Right lung (tissue), 5 donors: ENCODE results near the gene PDGFRB. TPM values are rescaled to one million over a fixed set of nuclear protein-coding genes. Genes with fewer than 3 reads are reported as not detected.
"Not testable (repeated sequence)": the region's sequence is repeated elsewhere in the genome, so short reads cannot be mapped to it uniquely, and the experiment has no call there.

Source experiments
- DNase-seq, 2 donors: peaks; one replicate each; pipeline ENCODE4 v3.0.0-alpha.2; 2013
- polyA plus RNA-seq, 5 donors: library from polyadenylated mRNA; unstranded; fragments of 120-200 nt; gene quantifications; one replicate each; pipeline versions ENCODE4 v1.2.1 to v1.2.3, GENCODE V29; 2013; ENCODE audit warnings: inconsistent platforms in 1 of 5, low replicate concordance in 1 of 5; ENCODE audit not compliant: insufficient read length in 5 of 5, insufficient read depth in 1 of 5

PDGFRB gene
- polyA plus RNA-seq, 5 donors = 174 to 216 (median 185) TPM

DNA sequence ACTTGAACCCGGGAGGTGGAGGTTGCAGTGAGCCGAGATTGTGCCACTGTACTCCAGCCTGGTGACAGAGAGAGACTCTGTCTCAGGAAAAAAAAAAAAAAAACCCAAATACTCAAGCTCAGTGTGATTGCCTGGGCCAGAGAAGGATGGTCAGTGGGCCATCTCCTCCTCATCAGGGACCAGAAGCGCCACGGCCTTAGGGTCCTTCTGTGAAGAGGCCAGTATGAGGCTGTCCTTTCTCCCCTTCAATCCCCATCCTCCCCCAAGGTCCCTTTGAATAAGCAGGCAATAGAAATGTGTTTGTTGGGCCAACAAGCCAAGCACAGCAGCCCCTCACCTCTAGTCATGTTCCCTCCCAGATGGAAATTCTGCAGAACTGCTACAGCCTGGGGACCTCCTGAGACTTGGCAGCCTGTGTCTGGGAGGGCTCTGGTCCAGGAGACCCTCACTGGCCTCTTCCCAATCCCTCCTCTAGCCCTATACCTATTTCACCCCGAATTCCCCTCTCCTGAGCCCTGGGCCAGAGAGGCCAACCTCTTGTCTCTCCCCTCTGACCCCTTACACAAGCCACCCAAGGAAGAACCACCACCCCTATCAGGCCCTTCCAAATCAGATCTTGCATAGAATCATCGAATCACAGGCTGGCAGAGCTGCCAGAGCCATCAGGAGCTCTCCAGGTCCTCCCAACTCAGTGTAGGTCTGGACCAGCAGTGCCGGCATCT, 70.3 kb downstream of the PDGFRB start:
- DNase-seq = no peak

DNA sequence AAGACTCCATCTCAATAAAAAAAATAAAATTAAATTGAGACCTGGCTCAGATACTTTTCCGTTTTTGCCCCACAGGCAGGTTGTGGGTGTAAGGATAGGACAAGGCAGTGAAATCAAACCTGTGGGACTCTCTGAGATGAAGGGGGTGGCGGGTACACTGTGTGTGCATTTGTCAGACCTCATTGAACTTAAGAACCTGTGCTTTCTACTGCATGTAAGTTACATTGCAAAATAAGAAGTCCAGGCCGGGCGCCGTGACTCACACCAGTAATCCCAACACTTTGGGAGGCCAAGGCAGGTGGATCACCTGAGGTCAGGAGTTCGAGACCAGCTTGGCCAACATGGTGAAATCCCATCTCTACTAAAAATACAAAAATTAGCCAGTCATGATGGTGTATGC, 70.9 kb downstream of the PDGFRB start:
- DNase-seq = not testable (repeated sequence)

DNA sequence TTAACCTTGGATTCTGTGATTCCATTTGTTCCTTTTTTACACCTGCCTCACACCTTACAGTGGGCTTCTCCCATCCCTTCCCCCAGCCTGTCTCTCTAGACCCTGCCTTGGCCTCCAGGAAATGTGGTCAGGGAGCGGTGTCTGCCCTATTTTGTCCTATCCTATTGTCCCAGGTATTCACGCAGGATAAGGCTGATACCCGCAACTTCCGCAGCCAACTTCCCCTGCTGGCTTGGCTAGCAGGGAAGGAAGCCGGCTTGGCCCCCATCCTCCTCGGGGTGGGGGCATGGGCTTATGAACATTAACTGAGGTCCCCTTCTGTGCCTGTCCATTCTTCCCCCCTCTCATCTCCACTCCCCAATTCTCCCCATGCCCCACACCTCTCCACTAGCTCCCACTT, 72.8 kb downstream of the PDGFRB start:
- no peak for DNase-seq

DNA sequence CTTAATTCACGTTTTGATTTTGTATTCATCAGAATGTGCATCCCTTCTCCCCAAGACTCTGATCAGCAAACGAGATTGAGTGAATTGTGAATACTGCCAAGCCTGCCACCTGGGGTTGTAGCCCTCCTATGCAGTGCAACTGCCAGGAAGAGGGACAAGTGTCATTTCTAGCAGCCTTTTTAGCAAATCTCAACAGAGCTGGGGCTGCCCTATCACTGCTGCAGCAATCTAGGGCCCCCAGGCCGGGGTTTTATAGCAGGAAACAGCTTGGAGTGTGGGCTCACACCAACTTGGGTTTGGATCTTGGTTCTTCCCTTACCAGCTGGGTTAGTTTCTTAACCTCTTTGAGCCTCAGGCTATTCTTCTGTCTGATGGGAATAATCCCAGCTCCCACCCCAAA, 73.3 kb downstream of the PDGFRB start:
- no peak for DNase-seq

DNA sequence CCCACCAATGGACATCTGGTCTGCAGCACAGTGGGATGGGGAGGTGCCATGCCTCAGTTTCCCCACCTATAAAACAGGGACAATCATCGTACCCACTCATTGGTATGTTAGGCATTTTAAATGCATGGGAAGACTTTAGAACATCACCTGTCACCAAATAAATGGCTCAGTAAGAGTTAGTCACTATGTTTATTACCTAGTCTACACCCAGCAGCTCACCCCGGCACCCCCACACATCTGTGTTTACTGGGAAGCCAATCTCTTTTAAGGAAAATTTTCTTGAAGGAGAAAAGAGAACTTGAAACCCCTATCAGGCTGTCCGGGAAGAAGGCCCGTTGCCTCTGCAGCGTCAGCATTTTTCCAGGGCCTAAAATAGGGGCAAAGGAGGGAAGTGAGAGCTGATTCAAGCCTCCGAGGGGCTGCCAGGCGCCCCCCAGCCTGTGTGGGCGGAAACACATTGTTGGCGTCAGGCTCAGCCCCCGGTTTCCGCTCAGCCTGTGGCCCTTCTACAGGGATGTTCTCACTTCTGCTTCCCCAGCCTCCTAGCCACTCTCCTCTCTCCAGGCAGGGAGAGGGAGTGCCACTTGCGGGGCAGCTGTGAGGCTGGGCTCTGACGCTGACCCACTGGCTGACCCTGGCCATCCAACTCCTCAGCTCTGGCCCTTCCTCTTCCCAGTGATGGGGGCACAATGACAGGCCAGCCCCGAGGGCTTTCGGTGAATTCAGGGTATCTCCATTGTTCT, 73.9 kb downstream of the PDGFRB start:
- DNase-seq = peak; percentile 53 to 64

DNA sequence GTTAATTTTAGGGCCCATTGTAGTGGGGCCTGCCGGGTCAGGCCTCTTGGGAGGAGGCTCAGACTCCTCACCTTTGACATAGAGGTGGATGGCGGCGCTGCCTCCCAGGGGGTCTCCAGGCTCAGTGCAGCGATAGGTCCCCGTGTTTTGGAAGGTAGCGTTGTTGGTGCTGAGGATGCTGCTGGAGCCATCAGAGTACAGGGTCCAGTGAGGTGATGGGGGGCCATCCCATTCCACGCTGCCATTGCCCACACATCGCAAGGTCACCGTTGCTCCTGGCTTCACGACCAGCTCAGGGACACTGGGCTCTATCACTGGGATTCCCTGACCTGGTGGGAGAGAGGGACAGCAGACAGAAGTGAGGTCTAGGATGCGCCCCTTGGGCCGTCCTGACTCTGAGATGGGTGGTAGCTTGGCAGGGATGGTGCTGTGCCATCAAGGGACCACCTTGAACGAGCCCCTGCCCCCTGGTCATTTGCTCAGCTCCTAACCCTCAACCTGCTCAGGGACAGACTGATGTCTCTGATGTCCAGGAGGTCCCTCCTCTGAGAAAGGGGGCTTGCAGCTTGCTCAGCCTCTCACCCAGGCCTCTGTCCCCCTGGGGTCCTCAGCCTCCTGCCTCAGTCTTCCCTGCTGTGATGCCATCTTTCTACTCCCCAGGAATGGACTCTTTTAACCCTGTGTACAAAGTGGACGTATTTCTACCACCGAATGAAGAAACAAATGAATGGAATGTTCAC, 74.8 kb downstream of the PDGFRB start:
- DNase-seq = no peak

DNA sequence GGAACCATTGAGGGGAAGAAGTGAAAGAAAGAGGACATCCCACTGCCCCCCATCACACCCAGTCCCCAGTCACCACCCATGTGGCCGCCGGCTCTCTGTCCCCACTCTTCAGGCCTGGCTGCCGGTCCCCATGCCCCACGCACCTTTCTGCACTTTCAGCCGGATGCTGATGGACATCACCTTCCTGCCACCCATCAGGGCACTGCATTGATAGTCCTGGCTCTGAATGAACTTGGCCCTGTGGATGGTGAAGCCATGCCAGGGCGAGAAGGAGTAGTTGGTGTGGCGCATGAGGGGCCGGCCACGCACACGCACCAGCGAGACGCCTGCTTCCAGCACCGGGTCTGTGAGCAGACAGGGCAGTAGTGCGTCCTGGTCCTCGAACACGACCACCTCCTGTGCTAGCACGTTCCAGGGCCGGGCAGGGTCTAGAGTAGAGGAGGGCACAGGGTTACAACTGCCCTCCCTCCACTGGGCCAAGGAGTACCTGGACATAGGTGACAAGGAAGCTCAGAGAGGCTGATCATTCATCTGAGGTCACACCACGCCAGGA, 75.7 kb downstream of the PDGFRB start:
- DNase-seq = no peak

DNA sequence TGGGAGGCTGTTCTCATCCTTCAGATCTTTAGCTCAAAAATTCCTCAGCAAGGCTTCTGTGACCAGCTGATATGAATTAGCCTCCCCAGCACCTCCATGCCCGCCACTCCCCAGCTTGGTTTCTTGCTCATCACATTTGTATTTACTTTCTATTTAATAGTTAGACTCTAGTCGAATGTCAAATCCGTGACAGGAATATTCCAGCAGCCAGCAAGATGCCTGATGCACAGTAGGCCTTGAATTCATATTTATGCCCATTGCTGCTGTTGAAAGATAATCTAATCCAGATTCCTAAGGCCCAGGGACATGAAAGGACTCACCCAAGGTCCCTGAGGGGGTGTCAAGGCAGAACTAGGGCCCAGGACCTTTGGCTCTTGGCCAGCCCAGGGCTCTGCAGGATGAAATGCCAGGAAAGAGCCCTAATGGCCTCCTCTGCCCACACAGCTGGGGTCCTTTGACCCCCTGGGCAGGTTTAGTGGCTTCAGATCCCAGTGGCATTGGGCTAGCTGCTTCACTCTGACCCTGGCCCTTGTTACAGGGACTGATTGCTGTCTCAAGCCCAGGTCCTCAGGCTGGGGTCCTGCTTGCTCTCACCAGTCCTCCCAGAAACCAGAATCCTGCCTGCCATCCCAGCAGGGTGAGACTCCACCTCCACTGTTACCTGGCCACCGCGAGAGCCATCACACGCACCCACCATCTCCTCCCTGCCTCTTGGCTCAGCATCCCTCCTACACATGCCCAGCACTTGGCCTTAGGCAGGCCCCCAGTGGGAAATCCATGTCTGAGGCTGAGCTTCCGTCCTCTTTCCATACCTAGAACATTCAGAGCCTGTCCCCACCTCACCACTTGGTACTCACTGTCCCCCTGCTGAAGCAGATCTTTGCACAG, 76.6 kb downstream of the PDGFRB start:
- DNase-seq = no peak

DNA sequence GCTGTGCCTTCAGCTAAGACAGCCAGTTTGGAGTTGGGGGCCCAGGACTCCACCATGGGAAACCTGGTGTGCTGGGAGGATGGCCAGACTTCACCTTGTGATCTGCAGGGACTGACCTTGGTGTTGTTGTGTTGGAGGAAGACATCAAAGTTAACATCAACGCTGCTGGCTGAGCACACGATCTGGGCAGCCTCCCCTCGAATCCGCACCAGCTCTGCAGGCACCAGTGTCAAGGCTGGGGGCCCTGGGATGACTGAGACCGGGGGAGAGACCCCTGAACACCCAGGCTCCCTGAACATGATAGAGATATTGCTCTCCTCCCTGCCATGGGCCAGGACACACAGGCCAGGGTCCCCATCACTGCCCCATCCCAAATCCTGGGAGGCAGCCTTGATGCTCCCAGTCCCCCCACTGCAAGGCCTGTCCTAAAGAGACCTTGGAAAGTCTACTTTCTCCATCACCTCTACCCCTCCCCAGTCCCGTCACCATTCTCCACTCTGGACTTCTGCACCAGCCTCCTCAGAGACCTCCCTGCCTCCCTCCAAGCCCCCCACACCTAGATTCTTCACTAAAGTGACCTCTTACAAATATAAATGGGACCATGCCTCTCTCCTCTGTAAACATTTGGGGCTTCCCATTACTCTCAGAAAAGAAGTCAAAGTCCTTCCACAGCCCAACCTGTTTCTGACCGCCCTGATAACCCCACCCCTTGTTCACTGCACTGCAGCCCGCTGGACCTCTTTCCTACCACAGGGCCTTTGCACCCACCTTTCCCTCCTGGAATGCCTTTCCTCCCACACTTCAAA, 77.4 kb downstream of the PDGFRB start:
- no peak for DNase-seq

DNA sequence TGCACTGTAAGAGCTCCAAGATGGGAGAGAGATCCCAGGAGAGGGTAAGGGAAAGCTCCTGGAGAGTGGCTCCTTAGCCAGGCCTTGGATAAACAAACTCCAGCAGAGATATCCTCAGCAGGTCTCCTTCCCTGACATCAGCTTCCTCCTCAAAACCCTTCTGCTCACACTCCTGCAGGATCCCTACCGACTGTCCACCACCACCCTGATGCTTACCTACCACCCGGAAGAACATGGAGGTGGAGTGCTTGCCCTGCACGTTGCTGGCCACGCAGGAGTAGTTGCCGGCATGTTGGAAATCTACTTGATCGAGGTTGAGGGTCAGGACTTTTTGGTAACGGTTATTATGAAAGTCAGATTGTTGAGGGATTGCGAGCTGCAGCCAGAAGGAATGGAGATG, 78.6 kb downstream of the PDGFRB start:
- DNase-seq = no peak

DNA sequence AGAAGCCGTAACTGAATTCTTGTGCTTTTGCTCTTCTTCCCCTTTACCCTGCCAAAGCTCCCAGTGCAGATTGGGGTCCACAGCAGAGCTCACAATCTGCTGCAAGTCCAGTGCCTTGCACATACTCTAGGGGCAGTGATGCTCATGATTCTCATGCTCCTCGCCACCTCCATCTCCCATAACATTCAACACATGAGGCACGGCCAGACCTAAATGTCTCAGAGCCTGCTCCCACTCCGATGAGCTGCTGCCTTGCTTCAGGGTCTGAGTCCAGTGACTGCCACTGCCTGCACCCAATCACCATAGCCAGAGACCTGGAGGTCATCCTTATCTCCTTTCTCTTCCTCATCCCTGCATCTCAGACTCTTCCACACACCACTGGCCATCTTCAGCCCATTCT, 79.8 kb downstream of the PDGFRB start:
- no peak for DNase-seq

DNA sequence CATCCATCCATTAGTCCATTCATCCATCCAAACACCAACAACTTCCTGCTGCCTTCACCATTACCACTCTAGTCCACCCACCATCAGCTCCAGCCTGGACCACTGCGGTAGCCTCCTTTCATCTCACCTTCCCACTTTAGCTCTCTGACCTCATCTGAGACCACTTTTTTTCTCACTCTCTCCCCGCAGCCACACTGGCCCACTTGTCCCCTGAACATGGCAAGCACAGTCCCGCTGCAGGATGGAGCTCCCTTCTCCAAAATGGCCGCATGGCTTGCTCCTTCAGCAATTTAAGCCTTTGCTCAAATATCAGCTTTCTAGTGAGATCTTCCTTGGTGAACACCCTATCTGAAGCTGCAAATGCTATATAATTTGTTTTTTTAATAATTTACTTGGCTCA, 80.4 kb downstream of the PDGFRB start:
- no peak for DNase-seq

DNA sequence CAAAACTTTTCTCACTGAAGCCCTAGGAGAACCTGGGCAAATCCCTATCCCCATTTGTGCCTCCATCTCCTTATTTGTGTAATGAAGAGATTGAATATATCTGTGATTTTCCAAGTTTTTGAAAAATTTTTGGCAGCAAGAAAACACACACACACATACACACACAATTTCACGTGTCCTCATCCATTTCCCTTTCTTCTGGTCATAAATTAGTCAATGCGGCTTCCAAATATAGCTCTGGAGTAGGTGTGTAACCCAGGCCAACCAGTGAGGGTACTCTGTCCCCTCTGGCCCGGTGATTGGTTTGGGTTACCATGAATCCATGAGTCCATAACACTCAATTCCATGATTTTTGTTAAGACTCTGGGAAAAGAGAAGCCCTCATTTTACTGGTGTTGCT, 82.0 kb downstream of the PDGFRB start:
- DNase-seq = no peak

DNA sequence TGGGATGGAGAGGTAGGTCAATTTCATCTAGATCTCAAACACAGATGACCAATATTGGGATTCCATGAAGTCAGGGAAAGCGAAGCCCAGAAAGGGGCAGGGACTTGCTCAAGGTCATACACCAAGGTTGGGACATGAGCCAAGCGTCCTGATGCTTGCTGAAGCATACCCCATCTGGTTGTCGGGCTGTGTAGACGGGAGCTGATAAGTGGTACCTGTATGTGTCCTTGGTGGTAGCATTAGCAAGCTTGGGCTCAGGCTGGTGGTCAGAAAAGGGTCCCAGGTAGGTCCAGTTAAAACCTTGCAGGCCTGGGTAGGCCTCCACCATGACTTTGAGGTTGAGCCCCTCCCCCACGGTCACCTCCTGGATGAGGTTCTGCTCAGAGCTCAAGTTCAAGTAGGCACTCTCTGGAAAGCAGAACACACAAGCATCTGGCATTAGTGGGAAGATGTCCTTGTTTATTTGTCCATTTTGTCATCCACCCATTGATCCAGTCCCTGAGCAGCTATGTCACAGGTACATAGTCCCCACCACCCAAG, 82.5 kb downstream of the PDGFRB start:
- DNase-seq = no peak

DNA sequence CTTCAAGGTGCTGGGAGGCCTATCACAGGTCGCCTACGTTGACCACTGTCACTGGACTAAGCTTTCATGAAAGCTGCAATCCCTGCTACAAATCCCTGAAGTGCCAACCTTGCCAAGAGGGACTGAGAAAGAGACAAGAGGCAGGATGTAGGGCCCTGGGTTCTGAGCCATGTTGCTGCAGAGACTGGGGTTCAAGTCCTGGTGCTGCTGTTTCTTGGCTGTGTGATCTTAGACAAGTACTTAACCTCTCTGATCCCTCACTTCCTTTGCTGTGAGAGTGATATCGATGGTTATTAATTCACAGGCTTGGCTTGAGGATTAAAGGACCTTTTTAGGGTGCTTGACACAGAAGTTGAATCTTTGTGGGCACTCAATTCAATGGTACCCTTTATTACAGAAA, 84.8 kb downstream of the PDGFRB start:
- no peak for DNase-seq

DNA sequence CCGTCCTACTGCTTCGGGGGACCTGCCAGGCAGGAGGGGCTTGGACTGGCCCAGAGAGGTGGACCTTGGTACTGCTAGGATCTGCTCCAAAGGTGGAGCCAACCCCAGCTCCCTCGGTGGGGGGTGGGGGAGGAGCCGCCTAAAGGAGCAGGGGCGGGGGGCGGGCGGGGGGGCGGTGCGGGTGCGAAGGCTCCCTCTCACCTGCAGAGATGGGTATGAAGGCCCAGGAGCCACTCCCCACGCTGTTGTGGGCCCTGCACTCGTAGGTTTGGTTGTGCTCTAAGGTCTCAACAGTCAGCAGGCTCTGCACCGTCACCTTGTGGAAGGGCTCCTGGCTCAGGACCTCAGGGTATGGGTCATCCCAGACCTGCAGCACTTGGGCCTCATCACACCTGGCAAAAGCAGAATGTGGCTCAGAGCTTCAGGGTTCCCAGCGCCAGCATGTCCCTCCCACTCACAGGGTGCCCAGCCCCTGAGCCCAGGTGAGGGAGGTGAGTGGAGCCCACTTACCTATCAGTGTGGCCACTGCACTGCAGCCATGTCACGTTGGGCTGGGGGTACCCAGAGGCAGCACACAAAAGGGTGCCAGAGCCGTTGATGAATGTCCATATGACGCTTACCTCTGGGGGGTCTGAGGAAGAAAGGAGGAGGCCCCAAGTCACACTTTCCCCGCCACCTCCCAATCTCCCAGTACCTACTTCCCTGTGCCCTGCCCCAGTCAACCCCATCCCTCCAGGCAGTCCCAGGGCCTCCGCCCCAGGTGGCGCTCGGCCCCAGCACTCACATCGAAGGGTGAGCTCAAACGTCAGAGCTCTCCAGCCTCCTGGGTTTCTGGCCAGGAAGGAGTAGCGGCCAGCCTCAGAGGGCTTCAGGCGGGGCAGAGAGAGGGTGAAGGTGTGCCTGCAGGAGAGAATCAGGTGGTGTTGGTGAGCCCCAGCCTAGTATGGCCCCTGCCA, 85.7 kb downstream of the PDGFRB start:
- DNase-seq = no peak

DNA sequence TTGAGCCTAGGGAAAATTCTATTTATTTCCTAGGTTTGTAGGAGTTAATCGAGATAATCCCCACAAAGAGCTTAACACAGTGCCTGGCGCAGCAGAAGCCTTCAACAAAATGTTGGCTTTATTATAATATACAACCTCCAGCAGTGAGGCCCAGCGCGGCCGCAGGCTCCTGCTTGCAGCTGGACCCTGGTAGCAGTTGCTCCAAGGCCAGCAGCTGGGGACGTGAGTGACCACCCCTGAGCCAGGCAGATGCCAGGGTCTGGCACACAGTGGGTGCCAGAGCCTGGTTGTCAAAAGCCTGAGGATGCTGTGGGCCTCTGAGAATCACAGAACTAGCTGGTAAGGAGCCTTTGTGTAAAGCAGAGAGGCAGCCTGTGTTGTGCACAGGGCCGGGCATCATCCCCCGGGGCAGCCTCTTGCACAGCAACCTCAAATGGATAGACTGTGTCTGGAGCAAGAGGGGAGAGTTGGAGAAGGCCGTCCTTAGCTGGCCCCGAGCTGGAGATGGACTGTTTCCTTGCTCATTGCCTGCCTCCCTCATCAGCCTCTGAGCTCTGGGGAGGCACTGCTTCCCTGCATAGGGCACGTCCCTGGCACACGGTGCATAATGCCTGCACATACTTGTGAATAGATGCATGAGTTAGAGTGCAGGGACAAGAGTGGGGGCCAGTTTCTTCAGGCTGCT, 86.5 kb downstream of the PDGFRB start:
- DNase-seq = no peak

DNA sequence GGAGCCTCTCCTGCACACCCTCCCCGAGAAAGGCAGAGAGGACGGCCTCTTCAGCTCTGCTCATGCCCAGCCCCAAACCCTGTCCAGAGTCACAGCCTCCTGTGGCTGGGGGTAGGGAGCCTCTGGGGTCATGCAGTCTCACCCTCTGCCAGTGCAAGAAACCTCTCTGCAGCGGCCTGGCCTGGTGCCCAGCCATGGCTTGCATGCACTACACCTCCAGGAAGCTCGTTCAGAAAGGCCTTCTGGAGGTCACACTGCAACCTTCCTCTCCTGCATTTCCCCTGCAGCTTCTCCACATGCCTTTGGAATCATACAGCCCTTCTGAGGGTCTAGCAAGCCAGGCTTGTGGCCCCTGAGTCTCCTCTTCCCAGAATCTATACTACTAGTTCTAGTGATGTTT, 87.2 kb downstream of the PDGFRB start:
- no peak for DNase-seq

DNA sequence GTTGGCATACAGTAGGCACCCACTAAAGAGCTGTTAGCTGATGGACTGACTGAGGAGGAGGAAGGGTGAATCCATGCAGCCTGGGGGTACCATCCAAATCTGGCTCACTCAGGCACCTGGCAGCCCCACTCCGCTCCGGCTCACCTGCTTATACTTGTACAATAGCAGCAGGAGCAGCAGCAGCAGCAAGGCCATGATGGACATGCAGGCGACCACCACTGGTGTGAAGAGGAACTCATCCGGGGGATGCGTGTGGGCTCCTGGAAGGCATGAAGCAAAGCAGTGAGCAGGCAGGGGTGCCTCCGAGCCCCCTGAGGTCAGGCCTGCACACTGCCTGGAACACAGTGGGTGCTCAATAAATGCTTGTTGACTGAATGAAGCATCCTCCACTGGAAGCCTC, 87.6 kb downstream of the PDGFRB start:
- no peak for DNase-seq
